Retina (tissue), 1 donor: ENCODE data around the gene COL26A1.
"Not testable (repeated sequence)": the region's sequence is repeated elsewhere in the genome, so short reads cannot be mapped to it uniquely, and the experiment has no call there.

Experiments used
- DNase-seq: peaks from one replicate; pipeline ENCODE4 v3.0.0-alpha.2; 2016

Gene COL26A1

DNA sequence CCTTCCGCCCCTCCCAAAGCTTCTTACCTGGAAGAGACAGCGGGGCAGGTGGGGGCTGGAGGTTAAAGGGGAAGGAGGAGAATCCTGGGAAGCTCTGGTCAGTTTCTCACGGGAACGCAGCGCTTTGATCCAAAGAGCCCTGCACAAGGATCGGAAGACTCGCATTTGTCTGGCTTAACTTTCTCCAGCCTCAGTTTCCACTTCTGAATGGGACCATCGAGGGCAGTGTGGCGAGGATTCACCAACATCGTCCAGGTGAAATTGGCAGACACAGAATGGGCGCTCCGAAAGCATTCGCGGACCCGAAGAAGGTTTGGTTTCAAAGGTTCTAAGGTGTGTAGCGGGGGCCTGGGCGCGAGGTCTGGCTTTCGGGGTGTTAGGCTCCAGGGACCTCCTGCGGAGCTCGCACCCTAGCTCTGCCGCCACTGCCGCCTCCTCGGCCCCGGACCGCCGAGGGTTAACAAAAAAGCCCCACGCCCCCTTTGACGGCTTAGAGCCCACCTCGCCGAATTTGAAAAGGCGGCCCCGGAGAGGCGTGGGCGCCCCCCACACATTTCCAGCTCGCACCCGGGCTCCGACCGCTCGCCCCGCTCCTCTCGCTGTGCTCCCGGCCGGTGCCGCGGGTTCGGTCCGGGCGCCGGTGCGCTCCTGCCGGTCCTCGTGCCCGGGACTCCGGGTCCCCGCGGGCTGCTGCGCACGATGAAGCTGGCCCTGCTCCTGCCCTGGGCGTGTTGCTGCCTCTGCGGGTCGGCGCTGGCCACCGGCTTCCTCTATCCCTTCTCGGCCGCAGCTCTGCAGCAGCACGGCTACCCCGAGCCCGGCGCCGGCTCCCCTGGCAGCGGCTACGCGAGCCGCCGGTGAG is at the start of gene COL26A1:
Gene COL26A1 (plus strand): TSS at position 542 of the 862 bp plus-strand sequence. CDS start 158 bp downstream, at position 700.
- DNase-seq, result peak; percentile 80

DNA sequence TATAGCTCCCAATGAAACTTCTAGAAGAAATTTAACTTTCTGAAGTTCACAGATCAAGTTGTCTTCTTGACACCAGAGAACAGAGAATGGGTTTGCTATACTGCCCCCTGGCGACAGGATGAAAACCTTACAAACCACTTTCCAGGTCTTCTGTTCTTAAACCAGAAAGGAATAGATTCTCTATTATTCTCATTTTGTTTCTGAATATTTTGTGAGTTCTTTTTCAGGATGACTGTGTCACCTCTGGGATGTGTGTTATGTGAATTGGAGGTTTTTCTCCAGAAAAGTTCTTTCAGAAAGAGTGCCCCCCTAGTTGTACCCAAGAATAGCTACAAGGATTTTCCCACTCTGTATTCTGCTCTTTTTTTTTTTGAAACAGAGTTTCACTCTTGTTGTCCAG is 47.3 kb upstream of the COL26A1 start:
- peak; percentile 15 for DNase-seq

DNA sequence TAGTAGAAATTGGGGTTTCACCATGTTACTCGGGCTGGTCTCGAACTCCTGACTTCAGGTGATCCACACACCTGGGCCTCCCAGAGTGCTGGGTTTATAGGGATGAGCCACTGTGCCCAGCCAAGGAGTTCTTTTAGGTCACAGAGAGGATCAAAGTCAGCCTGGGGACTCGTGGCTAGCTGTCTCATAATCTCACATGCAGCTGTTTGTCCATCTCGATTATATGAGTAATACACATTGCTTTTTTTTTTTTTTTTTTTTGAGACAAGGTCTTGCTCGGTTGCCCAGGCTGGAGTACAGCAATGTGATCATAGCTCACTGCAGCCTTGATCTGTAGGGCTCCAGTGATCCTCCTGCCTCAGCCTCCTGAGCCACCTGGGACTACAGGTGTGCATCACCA is 43.3 kb upstream of the COL26A1 start:
- DNase-seq, result no peak

DNA sequence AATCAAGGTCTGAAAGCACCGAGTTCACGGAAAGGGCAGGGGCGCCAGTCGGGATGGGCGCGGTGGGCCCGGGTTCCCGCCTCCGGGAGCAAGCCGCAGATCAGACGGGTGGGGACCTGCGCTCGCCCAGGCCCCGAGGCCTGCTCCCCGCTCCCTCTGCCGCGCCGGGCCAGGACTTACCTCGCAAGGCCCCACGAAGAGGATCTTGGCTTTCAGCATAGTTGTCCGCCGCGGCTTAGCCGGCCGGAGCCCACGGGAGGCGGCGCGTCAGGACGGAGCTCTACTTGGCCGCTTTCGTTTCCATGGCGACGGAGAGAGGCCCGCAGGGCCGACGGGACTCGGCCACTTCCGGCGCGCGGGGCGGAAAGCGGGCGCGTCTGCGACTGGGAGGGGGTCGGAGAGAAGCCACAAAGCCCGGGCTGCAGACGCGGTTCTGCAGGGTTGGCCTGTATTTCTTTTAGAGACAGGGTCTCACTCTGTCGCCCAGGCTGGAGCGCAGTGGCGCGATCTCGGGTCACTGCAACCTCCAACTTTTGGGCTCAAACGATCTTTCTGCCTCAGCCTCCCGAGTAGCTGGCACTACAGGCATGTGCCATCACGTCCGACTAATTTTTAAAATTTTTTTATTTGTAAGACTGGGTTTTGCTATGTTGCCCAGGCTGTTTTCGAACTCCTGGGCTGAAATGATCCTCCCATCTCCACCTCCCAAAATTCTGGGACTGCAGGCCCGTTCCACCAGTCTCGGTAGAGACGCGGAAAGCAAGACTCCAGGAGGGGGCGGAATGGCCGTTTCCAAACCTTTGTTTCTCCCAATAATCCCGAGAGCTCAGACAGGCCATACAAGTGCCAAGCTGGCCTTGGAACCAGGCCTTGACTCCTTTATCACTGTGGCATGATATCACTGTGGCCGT is 40.9 kb upstream of the COL26A1 start, which contains the start of gene IFT22:
Gene IFT22 (minus strand): TSS at position 322 of the 911 bp plus-strand sequence. CDS start 103 bp downstream, at position 219.
- peak; percentile 98 for DNase-seq

DNA sequence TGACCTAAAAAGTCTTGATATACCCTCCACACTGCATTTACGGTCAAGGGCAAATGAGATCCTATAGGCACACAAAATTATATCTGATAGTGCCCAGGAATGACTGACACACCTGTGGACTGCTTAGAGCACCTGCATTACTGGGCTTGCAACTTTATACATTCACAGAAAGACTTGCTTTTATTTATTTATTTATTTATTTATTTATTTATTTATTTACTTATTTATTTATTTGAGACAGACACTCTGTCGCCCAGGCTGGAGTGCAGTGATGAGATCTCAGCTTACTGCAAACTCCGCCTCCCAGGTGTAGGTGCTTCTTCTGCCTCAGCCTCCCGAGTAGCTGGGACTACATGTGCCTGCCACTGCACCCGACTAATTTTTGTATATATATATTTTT is 34.5 kb upstream of the COL26A1 start:
- no peak for DNase-seq

- DNase-seq, result no peak
Observed at GRCh38 chr7:101330011-101330484, 32.6 kb upstream of the COL26A1 start.

DNA sequence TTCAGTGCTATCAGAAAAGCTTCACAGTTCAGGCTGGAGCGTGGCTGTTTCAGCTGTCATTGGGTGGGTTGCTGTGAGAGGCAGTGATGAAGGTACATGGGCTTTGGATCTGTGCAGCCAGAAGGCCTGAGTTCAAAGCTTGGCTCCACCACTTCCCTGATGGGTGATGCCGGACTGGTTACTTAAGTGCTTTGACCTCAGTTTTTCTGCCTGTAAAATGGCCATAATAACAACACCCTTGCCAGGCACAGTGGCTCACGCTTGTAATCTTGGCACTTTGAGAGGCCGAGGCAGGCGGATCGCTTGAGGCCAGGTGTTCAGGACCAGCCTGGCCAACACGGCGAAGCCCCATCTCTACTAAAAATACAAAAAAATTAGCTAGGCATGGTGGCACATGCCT is 30.6 kb upstream of the COL26A1 start:
- DNase-seq, result no peak

DNA sequence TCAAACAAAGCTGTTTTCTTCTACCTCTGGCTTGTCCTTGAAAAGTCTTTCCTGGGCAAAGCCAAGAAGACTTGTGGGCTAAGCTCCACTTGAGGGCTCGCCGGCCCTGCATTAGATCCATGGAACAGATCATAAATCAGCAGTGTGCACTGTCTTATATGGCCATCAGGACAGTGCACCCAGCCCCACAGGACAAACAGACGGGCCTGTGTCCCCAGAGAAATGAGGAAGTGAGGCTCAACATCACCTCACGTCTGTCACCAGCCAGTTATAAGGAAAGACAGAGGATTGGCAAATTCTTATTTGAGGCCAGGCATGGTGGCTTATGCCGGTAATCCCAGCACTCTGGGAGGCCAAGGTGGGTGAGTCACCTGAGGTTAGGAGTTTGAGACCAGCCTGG is 28.8 kb upstream of the COL26A1 start:
- DNase-seq, result no peak

DNA sequence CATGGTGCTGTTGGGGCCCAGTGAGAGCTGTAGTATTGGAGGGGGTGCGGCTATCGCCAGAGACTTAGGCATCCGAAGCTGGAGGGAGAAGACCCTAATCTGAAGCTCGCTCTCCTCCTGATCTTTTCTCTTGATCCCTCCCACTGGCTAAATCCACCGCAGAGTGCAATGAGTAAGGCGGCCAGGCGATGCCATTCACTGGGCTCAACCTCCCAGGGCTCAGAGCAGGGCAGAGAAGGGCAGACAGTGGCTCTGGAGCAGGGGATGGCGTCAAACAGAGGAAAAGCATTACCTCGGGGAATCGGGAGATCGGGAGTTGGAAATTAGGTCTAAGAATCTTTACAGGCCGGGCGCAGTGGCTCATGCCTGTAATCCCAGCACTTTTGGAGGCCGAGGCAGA is 22.3 kb upstream of the COL26A1 start:
- no peak for DNase-seq

DNA sequence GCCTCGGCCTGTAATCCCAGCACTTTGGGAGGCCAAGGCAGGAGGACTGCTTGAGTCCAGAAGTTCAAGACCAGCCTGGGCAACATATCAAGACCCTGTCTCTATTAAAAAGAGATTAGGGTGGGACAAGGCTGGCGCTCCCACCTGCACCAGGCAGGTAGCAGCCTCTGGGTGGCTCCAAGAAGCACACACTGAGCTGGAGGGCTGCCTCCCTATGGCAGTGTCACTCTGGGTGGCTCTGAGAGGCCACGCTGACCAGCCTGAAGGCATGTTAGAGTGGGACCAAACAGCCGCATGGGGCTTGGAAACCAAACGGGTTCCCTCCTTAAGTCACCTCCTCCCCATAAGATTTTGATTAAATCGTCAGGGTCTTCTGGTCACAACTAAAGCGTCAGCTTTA is 19.8 kb upstream of the COL26A1 start:
- DNase-seq, result no peak

DNA sequence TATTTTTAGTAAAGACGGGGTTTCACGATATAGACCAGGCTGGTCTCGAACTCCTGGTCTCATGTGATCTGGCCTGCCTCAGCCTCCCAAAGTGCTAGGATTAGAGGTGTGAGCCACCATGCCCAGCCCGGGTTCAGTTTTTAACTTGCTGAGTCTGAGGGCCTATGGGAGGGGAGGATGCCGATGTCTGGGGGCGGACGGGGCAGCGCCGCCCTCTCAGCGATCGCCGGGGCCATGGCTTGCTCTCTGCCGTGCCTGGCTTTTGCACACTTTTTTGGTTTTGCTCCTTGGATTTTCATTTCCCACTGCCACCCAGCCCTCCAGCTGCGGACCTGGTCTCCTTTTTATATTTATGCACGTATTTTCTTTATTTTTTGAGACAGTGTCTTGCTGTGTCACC is 15.2 kb upstream of the COL26A1 start:
- no peak for DNase-seq

DNA sequence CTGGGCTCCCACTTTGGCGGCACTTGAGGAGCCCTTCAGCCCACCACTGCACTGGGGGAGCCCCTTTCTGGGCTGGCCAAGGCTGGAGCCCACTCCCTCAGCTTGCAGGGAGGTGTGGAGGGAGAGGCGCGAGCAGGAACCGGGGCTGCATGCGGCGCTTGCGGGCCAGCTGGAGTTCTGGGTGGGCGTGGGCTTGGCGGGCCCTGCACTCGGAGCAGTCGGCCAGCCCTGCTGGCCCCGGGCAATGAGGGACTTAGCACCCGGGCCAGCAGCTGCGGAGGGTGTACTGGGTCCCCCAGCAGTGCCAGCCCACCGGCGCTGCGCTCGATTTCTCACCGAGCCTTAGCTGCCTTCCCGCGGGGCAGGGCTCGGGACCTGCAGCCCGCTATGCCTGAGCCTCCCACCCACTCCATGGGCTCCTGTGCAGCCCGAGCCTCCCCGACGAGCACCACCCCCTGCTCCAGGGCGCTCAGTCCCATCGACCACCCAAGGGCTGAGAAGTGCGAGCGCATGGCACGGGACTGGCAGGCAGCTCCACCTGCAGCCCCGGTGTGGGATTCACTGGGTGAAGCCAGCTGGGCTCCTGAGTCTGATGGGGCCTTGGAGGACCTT is 14.1 kb upstream of the COL26A1 start:
- not testable (repeated sequence) for DNase-seq

DNA sequence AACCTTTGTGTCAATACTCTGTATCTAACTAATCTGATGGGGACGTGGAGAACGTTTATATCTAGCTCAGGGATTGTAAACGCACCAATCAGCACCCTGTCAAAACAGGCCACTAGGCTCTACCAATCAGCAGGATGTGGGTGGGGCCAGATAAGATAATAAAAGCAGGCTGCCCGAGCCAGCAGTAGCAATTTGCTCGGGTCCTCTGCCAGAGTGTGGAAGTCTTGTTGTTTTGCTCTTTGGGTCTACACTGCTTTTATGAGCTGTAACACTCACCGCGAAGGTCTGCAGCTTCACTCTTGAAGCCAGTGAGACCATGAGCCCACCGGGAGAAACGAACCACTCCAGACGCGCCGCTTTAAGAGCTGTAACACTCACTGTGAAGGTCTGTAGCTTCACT is 13.4 kb upstream of the COL26A1 start:
- not testable (repeated sequence) for DNase-seq

DNA sequence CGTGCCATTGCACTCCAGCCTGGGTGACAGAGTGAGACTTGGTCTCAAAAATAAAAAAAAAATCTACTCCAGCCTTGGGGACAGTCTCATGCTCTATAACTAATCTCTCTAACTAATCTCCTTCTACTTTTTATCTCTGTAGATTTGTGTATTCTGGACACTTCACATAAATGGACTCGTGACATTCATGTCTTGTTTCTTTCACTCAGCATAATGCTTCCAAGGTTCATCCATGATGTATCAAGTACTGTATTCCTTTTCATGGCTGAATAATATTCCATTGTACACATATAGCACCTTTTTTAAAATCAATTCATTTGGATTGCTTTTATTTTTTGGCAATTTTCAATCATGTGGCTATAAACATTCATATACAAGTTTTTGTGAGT is 9.8 kb upstream of the COL26A1 start:
- DNase-seq, result no peak

DNA sequence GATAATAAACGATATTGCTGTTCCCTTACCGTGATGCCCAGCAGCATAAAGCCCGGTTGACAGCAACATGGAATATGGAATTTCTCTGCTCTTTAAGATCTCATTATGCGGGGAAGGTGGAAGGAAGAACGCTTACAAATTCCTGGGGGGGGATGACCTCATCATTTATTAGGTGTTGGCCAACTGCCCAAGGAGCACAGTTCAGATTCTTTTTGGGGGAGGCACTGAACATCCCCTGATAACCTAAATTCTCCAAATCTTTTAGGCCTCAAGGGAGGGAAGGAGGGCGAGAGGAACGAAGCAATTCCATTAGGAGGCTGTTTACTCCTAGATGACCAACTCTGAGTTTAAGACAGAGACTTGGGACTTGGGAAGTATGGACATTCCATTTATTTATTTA is 5.2 kb upstream of the COL26A1 start:
- DNase-seq, result no peak

DNA sequence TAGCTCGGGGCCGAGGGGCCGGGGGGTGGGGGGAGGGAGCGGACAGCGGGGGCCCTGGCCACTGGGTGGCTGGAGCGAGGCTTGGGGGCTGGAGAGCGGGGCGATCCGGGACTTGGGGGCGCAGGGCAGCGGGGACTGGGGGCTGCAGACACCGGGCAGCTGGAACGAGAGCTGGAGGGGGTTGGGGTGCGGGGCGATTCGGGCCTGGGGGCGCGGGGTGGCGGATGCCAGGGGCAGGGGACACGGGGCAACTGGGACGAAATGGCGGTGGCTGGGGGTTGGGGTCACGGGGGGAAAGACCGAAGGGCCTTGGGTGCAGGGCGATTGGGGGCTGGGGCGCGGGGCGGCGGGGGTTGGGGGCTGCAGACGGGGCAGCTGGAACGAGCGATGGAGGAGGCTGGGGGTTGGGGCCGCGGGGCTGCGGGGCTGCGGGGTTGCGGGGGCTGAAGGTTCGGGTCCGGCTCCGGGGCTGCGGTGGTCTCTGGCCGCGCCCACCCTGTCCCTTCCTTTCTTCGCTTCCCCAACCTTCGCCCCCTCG is 590 bp downstream of the COL26A1 start:
- DNase-seq, result no peak

GRCh38 chr7:101363734-101364374 is 1.2 kb downstream of the COL26A1 start:
- peak; percentile 94 for DNase-seq

GRCh38 chr7:101365956-101366355 is 3.3 kb downstream of the COL26A1 start:
- no peak for DNase-seq

- DNase-seq, result no peak
Observed at GRCh38 chr7:101367676-101368075, 5.0 kb downstream of the COL26A1 start.

DNA sequence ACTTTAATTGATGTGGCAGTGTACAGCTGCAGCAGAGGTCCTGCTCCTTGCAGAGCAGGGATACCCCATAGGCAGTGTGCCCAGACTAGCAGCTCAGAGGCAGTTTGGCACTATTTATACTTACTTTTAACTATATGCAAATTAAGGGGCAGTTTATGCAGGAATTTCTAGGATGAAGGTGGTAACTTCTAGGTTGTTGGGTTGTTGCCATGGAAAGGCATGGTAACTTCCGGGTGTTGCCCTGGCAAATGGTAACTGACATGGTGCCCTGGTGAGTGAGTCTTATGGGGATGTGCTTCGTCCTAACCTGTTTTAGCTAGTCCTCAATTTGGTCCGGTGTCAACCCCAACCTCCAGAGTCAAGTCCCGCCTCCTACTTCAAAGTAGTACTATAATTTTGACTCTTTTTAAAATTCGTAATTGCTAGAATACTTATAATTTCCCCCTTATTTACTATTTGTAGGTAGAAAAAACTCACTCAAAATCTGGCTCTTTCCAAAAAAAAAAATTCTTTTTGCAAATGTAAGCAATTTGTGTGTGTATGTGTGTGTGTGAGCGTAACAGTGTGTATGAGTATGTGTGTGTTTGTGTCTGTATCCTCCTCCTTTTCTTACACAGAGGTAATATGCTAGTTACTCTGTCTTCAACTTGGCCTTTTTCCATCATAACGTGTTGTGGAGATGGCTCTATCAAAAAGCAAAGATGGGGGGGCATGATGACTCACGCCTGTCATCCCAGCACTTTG is 5.9 kb downstream of the COL26A1 start:
- DNase-seq, result no peak

DNA sequence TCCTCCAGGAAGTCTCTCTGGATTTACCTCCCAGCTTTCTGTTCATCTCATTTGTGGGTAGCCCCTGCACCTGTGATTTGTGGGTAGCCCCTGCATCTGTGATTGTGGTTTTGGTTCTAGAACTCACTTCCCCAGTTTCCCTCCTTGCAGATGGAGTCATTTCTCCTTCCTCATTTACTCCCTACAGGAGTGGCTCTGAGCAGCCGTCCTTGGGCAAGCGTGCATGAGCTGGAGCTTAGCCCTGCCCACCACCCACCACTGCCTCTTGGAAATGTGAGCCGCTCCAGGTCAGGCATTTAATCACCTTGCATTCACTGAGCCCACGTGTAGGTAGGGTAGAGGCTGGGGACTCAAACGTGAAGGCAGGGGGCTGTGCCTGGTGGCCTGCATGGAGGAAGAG is 8.2 kb downstream of the COL26A1 start:
- DNase-seq, result no peak
